Measurements from ENCODE around the gene QRFP. TPM values are rescaled to one million over a fixed set of nuclear protein-coding genes. Genes with fewer than 3 reads are reported as not detected.

Gene QRFP
- total RNA-seq, 3 donors from 2014 or later, result not detected

- no peaks in the 10 kb centered on the region for H3K4me1 Mint-ChIP-seq (ENCODE audit: low read depth)
- no peaks in the 10 kb centered on the region for H3K9me3 Mint-ChIP-seq
- no peak overlapping the region for H3K4me3 Mint-ChIP-seq
- peaks cover 25% of the 10 kb centered on the region for H3K36me3 Mint-ChIP-seq (ENCODE audit: insufficient read depth)
- ATAC-seq, result no peak
- no peaks in the 10 kb centered on the region for H3K27me3 Mint-ChIP-seq (ENCODE audit: low read depth)
- DNase-seq, result no peak
Measured at GRCh38 chr9:130885484-130886375, 10.9 kb downstream of the QRFP start.

- Mint-ChIP-seq H3K4me3 (no peak overlapping the region), H3K9me3 (no peaks in the 10 kb centered on the region), H3K27me3 (ENCODE audit: low read depth) (no peaks in the 10 kb centered on the region), H3K36me3 (ENCODE audit: insufficient read depth) (peaks cover 25% of the 10 kb centered on the region), H3K4me1 (ENCODE audit: low read depth) (no peaks in the 10 kb centered on the region)
- ATAC-seq (no peak), DNase-seq (no peak)
Measured at GRCh38 chr9:130884542-130885483, 11.8 kb downstream of the QRFP start.

- no peak for DNase-seq
- Mint-ChIP-seq H3K36me3 (ENCODE audit: insufficient read depth) (peaks cover 29% of the 10 kb centered on the region), H3K9me3 (no peaks in the 10 kb centered on the region), H3K4me3 (no peak overlapping the region), H3K4me1 (ENCODE audit: low read depth) (no peaks in the 10 kb centered on the region), H3K27me3 (ENCODE audit: low read depth) (no peaks in the 10 kb centered on the region)
- ATAC-seq, result no peak
Measured at GRCh38 chr9:130884111-130884531, 12.5 kb downstream of the QRFP start.

GRCh38 chr9:130883479-130883878 is 13.1 kb downstream of the QRFP start:
- H3K4me3 Mint-ChIP-seq, result no peak overlapping the region
- no peaks in the 10 kb centered on the region for H3K9me3 Mint-ChIP-seq
- H3K27me3 Mint-ChIP-seq (ENCODE audit: low read depth), result no peaks in the 10 kb centered on the region
- peaks cover 31% of the 10 kb centered on the region for H3K36me3 Mint-ChIP-seq (ENCODE audit: insufficient read depth)
- DNase-seq (no peak), ATAC-seq (no peak)
- H3K4me1 Mint-ChIP-seq (ENCODE audit: low read depth), result no peaks in the 10 kb centered on the region

- no peak for ATAC-seq
Measured at GRCh38 chr9:130882696-130883225, 13.9 kb downstream of the QRFP start.

GRCh38 chr9:130881516-130881915 is 15.1 kb downstream of the QRFP start:
- H3K4me3 Mint-ChIP-seq, result no peak overlapping the region
- peaks cover 31% of the 10 kb centered on the region for H3K36me3 Mint-ChIP-seq (ENCODE audit: insufficient read depth)
- no peak for ATAC-seq

More at GRCh38 chr9:130882696-130883225, 13.9 kb downstream of the QRFP start:
- no peak for DNase-seq
- H3K36me3 Mint-ChIP-seq (ENCODE audit: insufficient read depth), result peaks cover 31% of the 10 kb centered on the region
- H3K4me3 Mint-ChIP-seq, result no peak overlapping the region
- no peaks in the 10 kb centered on the region for H3K9me3 Mint-ChIP-seq
- no peaks in the 10 kb centered on the region for H3K27me3 Mint-ChIP-seq (ENCODE audit: low read depth)
- no peaks in the 10 kb centered on the region for H3K4me1 Mint-ChIP-seq (ENCODE audit: low read depth)

GRCh38 chr9:130880599-130881220 is 15.9 kb downstream of the QRFP start:
- Mint-ChIP-seq H3K27me3 (ENCODE audit: low read depth) (no peaks in the 10 kb centered on the region), H3K9me3 (no peaks in the 10 kb centered on the region), H3K4me1 (ENCODE audit: low read depth) (no peaks in the 10 kb centered on the region), H3K36me3 (ENCODE audit: insufficient read depth) (peaks cover 26% of the 10 kb centered on the region), H3K4me3 (no peak overlapping the region)
- no peak for ATAC-seq
- DNase-seq, result no peak

More at GRCh38 chr9:130881516-130881915, 15.1 kb downstream of the QRFP start:
- H3K4me1 Mint-ChIP-seq (ENCODE audit: low read depth), result no peaks in the 10 kb centered on the region
- DNase-seq, result no peak
- no peaks in the 10 kb centered on the region for H3K27me3 Mint-ChIP-seq (ENCODE audit: low read depth)
- no peaks in the 10 kb centered on the region for H3K9me3 Mint-ChIP-seq

- ATAC-seq (no peak), DNase-seq (no peak)
- peaks cover 27% of the 10 kb centered on the region for H3K36me3 Mint-ChIP-seq (ENCODE audit: insufficient read depth)
- H3K27me3 Mint-ChIP-seq (ENCODE audit: low read depth), result no peaks in the 10 kb centered on the region
- H3K4me1 Mint-ChIP-seq (ENCODE audit: low read depth), result no peaks in the 10 kb centered on the region
- H3K9me3 Mint-ChIP-seq, result no peaks in the 10 kb centered on the region
- no peak overlapping the region for H3K4me3 Mint-ChIP-seq
Measured at GRCh38 chr9:130879863-130880411, 16.7 kb downstream of the QRFP start.

GRCh38 chr9:130878295-130878694 is 18.3 kb downstream of the QRFP start:
- no peaks in the 10 kb centered on the region for H3K9me3 Mint-ChIP-seq
- no peaks in the 10 kb centered on the region for H3K4me1 Mint-ChIP-seq (ENCODE audit: low read depth)
- peaks cover 29% of the 10 kb centered on the region for H3K36me3 Mint-ChIP-seq (ENCODE audit: insufficient read depth)
- ATAC-seq (no peak), DNase-seq (no peak)
- H3K27me3 Mint-ChIP-seq (ENCODE audit: low read depth), result no peaks in the 10 kb centered on the region
- H3K4me3 Mint-ChIP-seq, result no peak overlapping the region

GRCh38 chr9:130877300-130877699 is 19.3 kb downstream of the QRFP start:
- no peaks in the 10 kb centered on the region for H3K4me1 Mint-ChIP-seq (ENCODE audit: low read depth)
- H3K27me3 Mint-ChIP-seq (ENCODE audit: low read depth), result no peaks in the 10 kb centered on the region
- no peak for ATAC-seq
- H3K9me3 Mint-ChIP-seq, result no peaks in the 10 kb centered on the region
- no peak for DNase-seq
- peaks cover 32% of the 10 kb centered on the region for H3K36me3 Mint-ChIP-seq (ENCODE audit: insufficient read depth)
- no peak overlapping the region for H3K4me3 Mint-ChIP-seq

- Mint-ChIP-seq H3K4me3 (no peak overlapping the region), H3K36me3 (ENCODE audit: insufficient read depth) (peaks cover 36% of the 10 kb centered on the region), H3K4me1 (ENCODE audit: low read depth) (no peaks in the 10 kb centered on the region), H3K27me3 (ENCODE audit: low read depth) (no peaks in the 10 kb centered on the region), H3K9me3 (no peaks in the 10 kb centered on the region)
- DNase-seq (no peak), ATAC-seq (no peak)
Measured at GRCh38 chr9:130874783-130875182, 21.8 kb downstream of the QRFP start.

- no peaks in the 10 kb centered on the region for H3K4me1 Mint-ChIP-seq (ENCODE audit: low read depth)
- DNase-seq (no peak), ATAC-seq (no peak)
- H3K36me3 Mint-ChIP-seq (ENCODE audit: insufficient read depth), result peaks cover 30% of the 10 kb centered on the region
- no peaks in the 10 kb centered on the region for H3K27me3 Mint-ChIP-seq (ENCODE audit: low read depth)
- no peak overlapping the region for H3K4me3 Mint-ChIP-seq
- no peaks in the 10 kb centered on the region for H3K9me3 Mint-ChIP-seq
Measured at GRCh38 chr9:130873966-130874365, 22.6 kb downstream of the QRFP start.

GRCh38 chr9:130872912-130873503 is 23.6 kb downstream of the QRFP start:
- no peak for DNase-seq
- Mint-ChIP-seq H3K36me3 (ENCODE audit: insufficient read depth) (peaks cover 29% of the 10 kb centered on the region), H3K27me3 (ENCODE audit: low read depth) (no peaks in the 10 kb centered on the region), H3K4me3 (no peak overlapping the region), H3K9me3 (no peaks in the 10 kb centered on the region), H3K4me1 (ENCODE audit: low read depth) (no peaks in the 10 kb centered on the region)
- ATAC-seq, result no peak
